GM12873 (cell line): Measurements from ENCODE around the gene ZP2.

Source experiments
- CTCF ChIP-seq: IDR thresholded peaks from 2 replicates; pipeline ENCODE4 v1.5.1; 2012; ENCODE audit warnings: low read depth, mild to moderate bottlenecking, moderate library complexity, low read length, control low read depth; ENCODE audit not compliant: insufficient read depth; ENCODE audit errors: missing control alignments

The ZP2 gene

GRCh38 chr16:21214086-21214485 lies 2.7 kb upstream of the ZP2 start:
- TF ChIP-seq CTCF, result no peak

GRCh38 chr16:21208446-21209230 lies 2.7 kb downstream of the ZP2 start:
- TF ChIP-seq CTCF, result no peak

GRCh38 chr16:21206550-21206949 lies 4.8 kb downstream of the ZP2 start:
- no peak for TF ChIP-seq CTCF

GRCh38 chr16:21205303-21205702 lies 6.1 kb downstream of the ZP2 start:
- no peak for TF ChIP-seq CTCF

- no peak for TF ChIP-seq CTCF
Observed at GRCh38 chr16:21203155-21203797, 8.1 kb downstream of the ZP2 start.

GRCh38 chr16:21199607-21200218 lies 11.7 kb downstream of the ZP2 start:
- no peak for TF ChIP-seq CTCF

- no peak for TF ChIP-seq CTCF
Observed at GRCh38 chr16:21197621-21198020, 13.8 kb downstream of the ZP2 start.
